HT1080 (cell line): ENCODE results near the gene AOC1. TPM values are rescaled to one million over a fixed set of nuclear protein-coding genes. Genes with fewer than 3 reads are reported as not detected.
"Not testable (repeated sequence)": the region's sequence is repeated elsewhere in the genome, so short reads cannot be mapped to it uniquely, and the experiment has no call there.

ENCODE experiments used
- DNase-seq: peaks from one replicate; pipeline ENCODE4 v3.0.0-alpha.2; 2015; ENCODE audit warnings: low read depth
- polyA plus RNA-seq, 2 experiments: library from polyadenylated mRNA; depleted of rRNA; stranded (reverse); fragments of >200 nt; gene quantifications; 2 replicates each; pipeline ENCODE4 v1.2.3, GENCODE V29; 2015
- total RNA-seq: library from RNA; depleted of rRNA; stranded (reverse); fragments of >200 nt; shearing (Covaris generic); gene quantifications from 2 replicates; pipeline ENCODE4 v1.2.3, GENCODE V29; 2014; rRNA removed

AOC1 gene, protein sequence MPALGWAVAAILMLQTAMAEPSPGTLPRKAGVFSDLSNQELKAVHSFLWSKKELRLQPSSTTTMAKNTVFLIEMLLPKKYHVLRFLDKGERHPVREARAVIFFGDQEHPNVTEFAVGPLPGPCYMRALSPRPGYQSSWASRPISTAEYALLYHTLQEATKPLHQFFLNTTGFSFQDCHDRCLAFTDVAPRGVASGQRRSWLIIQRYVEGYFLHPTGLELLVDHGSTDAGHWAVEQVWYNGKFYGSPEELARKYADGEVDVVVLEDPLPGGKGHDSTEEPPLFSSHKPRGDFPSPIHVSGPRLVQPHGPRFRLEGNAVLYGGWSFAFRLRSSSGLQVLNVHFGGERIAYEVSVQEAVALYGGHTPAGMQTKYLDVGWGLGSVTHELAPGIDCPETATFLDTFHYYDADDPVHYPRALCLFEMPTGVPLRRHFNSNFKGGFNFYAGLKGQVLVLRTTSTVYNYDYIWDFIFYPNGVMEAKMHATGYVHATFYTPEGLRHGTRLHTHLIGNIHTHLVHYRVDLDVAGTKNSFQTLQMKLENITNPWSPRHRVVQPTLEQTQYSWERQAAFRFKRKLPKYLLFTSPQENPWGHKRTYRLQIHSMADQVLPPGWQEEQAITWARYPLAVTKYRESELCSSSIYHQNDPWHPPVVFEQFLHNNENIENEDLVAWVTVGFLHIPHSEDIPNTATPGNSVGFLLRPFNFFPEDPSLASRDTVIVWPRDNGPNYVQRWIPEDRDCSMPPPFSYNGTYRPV
- total RNA-seq, result not detected in 2 replicates
- polyA plus RNA-seq (2015; cell fraction: cytosol; rRNA removed), result not detected in 2 replicates
- not detected in 2 replicates for polyA plus RNA-seq (2015; cell fraction: nucleus; rRNA removed)

DNA sequence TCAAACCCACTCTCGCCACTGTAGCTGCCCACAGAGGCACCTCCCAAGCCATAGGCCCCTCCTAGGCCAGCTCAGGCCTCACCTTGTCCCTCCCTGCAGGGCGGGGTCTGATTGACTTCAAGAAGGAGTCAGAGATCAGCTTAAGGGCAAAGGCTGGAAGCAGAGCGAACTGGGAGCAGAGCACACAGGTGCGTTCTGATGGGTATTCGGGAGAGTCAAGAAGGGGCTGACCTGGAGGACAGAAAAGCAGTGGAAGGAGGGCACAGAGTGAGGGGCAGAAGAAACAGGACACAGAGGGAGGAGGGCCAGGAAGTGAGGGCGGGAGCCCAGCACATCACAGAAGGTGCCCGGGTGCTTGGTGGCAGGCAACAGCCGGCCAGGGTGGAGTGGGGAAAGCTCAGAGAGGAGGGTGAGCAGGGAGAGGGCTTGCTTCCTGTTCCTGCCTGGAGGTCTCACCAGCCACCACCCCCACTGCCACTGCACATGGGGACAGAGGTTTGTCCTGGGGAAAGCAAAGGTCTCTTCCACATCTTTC lies at the start of gene AOC1:
Gene AOC1 (plus strand): TSS at position 147 of the 535 bp plus-strand sequence. CDS start 3,954 bp downstream, outside the sequence.
- DNase-seq, result no peak

DNA sequence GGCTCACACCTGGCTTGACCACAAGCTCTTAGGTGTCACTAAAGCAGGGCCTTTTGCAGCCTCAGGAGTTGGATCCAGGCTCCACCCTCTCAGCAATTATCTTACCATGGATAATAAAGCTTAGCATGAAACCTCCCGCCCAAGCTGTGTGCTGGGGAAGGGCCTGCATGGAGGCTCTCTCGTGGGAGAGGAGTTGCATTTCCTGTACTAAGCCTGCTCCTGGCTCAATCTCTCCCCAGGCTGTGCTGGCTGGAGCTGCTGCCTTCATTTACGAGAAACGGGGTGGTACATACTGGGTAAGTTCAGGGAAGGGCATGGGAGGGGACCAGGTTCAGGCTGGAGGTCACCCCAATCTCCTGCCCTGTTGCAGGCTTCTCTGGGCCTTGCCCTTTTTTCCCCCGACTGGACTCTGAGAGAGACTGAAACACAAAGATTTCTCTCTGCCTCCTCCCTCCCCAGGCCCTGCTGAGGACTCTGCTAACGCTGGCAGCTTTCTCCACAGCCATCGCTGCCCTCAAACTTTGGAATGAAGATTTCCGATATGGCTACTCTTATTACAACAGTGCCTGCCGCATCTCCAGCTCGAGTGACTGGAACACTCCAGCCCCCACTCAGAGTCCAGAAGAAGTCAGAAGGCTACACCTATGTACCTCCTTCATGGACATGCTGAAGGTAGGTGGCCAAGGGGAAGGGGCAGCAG lies 49.0 kb upstream of the AOC1 start:
- DNase-seq, result no peak

- no peak for DNase-seq
Measured at GRCh38 chr7:150804802-150805201, 47.5 kb upstream of the AOC1 start.

- DNase-seq, result no peak
Measured at GRCh38 chr7:150805864-150806263, 46.5 kb upstream of the AOC1 start.

DNA sequence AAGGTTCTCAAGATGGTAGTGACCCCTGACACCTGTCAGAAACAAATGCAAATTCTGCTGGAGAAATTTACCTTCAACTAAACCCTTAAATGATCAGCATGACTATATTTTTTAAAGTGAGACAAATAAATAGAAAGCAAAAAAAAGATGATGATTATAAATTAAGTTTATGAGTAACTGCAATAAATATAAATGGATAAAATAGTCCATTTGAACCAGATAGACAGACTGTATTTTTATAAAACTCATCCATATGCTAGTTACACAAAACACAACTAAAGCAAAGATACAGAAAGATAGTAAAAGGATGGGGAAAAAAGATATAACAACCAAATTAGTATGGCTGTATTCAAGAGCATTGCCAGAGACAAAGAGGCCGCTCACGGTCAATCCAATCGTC lies 45.9 kb upstream of the AOC1 start:
- no peak for DNase-seq

DNA sequence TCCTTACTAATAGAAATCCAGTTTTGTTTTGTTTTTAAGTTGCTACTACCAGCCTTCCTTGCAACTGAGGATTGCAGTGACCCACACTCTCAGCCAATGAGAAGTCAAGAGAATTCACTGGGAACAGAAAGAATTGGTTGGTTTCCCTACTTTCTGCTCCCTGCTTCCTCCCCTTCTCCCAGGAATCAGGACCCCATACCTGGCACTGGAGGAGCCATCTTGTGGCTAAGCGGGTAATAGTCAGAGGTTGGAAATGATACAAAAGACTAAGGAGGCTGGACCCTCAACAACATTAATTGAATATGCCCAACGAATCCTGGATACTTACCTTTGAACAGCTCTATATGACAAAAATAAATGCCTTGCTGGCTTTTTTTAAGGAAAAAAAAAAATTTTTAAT lies 45.5 kb upstream of the AOC1 start:
- no peak for DNase-seq

- DNase-seq, result not testable (repeated sequence)
Measured at GRCh38 chr7:150807616-150808438, 44.5 kb upstream of the AOC1 start.

GRCh38 chr7:150814328-150815001 lies 37.9 kb upstream of the AOC1 start:
- no peak for DNase-seq

DNA sequence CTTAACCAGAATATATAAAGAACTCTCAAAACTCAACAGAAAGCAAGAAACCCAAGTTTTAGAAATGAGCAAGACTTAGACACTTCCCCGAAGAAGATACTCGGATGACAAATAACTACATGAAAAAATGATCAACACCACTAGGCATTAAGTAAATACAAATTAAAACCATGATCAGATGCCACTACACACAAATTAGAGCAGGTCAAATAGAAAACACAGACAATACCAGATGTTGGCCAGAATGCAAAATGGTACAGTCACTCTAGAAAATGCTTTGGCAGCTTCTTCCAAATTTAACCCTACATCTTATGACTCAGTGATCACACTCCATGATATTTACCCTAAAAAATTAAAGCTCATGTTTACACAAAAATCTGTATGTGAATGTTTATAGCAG lies 33.3 kb upstream of the AOC1 start:
- DNase-seq, result no peak

DNA sequence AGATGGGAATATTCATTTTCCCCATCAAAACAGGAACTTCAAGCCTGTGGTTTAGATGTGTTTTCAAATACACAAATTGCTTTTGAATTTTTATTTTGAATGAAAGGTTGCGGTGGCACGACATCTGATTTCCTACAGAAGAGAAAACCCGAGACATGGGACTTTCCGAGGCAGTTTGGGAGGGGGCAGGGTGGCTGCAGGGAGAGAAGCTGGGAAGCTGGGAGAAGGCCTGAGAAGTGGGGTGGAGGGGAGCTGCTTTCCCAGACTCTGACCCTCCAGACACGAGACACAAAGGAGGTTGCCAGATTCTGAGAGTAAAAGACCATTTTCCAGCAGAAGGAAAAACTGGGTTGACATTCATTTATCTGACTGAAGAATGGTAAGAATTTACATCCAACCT lies 32.2 kb upstream of the AOC1 start:
- no peak for DNase-seq

DNA sequence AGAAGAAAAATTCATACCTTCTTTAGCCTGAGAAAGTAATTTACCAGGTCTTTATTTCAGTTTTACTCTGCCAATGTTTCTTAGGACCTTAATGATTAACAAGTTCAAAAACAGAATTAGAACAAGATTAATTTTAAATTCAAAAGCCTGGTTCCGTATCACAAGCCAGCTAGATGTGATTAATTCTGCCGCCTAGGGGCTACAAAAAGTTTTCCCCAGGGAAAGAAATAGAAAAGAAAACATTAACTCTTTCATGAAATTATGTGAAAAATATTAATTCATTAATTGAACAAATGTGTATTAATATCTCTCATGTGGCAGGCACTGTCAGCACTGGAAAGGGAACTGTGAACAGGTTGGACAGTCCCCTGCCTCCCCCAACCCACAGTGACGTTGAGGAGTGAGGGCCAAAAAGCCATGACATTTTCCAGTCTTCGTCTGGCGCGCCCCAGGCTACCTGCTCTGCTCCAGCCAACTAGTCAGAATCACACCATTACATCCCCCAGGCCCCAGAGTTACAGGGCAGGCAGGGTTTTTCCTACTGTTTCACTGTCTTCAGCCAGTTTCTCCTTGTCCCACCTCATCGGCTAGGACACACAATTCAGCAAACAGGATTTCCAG lies 31.6 kb upstream of the AOC1 start:
- no peak for DNase-seq

GRCh38 chr7:150823043-150823442 lies 29.3 kb upstream of the AOC1 start:
- DNase-seq, result no peak

- no peak for DNase-seq
Measured at GRCh38 chr7:150823484-150824126, 28.7 kb upstream of the AOC1 start.

DNA sequence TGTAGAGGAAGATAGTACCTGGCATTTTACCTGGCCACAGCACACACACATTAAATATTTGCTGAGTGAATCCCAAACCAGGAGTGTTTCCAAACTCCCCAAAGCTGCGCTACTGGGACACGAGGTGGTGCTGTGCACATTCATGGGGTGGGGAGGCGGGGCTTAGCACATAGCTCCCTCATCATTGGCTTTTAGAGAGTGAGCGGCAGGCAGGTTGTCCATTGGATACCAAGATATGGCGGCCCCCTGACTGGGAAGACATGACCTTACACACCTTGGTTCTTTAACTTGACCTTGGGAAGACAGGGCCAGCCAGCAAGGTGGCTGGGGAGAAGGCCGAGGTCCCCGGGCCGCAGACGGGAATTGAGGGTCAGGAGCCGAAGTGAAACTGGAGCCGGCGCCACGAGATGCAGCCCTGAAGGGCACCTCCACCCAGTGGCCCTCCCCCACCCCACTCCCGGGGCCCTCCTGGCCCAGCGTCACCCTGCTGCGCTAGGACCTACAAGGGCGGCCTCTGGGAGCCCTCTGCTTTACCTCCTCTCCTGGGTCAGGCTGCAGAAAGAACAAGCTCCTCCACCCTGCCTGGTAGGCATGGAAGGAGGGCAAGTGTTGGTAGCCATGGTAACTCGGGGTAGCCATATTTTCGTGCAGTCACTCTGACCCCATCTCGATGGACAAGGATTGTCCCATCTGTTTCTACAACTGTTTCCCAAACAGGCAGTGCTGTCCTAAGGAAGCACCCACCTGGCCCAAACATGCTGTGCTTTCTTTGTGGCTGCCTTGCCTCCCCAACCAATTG lies 27.7 kb upstream of the AOC1 start:
- DNase-seq, result peak; percentile 78

DNA sequence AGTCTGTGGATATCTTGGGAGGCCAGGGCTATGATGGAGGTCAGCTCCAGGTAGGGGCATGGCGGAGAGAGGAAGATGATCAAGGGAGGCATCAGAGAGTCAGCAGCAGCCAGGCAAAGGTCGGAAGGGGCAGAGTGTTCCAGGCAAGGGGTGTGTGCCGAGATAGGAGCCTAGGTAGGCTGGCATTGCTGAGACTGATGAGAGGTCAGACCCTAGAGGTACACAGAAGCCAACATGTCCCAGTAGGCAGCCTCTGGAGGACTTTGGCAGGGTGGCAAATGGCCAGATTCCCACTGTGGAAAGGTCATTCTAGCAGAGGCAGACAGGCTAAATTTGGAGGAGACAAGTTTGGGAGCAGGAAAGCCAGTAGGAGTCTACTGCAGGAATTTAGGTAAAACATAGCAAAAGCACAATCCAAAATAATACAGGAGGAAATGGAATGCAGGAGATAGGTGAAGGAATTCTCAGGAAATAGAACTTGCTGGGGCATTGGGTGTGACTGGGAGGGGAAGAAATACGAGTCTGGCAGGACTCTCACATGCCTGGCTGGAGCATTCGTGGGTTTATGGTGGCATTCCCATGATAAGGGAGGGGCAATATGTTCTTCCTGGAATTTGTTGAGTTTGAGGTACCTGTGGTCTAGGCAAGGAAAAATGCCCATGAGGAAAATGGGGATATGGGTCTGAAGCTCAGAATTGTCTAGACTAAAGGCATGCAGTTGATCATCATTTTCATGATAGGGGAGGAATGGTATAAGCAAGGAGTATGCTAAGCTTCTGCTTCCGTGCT lies 26.1 kb upstream of the AOC1 start:
- no peak for DNase-seq

DNA sequence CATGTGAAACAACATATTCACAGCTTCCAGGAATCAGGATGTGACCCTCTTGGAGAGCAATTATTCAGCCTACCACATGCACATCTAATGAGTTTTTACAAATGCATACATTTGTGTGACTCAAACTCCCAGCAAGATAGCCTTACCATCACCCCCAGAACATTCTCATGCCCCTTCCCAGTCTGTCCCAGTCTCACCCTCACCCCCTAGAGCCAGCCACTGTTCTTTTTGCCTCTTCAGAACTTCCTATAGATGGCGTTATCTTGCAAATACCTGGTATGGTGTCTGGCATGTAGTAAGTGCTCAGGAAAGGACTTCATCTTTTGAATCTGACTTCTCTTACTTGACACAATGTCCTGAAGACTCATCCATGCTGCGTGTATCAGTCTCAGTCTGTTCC lies 23.9 kb upstream of the AOC1 start:
- no peak for DNase-seq

DNA sequence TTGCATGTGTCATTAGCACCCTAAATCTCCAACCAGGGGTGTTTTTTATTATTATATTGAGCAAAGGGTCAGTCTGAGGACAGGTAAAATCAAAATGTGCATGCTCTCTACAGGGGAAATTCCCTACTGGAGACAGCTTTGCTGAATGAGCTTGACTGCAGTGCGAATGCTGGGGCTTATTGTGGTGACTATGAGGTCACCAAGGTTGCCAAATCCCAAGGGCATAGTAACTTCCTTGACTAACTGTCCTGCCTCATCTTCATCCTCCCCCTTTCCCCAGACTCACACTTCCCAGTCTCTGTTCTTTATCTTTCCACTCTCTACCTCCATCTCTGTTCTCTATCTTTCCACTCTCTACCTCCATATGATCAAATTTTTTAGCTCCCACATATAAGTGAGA lies 22.9 kb upstream of the AOC1 start:
- DNase-seq, result no peak
